Measurements from ENCODE around the gene CBY3. TPM values are rescaled to one million over a fixed set of nuclear protein-coding genes. Genes with fewer than 3 reads are reported as not detected.
A peak's percentile ranks its signal among the peaks of the same experiment; 100 is the strongest.

CBY3 gene
- total and polyA plus RNA-seq, 2 of the 13 experiments (the other 11 are each of a cell fraction or from before 2014, with no cell fraction given) = not detected

DNA sequence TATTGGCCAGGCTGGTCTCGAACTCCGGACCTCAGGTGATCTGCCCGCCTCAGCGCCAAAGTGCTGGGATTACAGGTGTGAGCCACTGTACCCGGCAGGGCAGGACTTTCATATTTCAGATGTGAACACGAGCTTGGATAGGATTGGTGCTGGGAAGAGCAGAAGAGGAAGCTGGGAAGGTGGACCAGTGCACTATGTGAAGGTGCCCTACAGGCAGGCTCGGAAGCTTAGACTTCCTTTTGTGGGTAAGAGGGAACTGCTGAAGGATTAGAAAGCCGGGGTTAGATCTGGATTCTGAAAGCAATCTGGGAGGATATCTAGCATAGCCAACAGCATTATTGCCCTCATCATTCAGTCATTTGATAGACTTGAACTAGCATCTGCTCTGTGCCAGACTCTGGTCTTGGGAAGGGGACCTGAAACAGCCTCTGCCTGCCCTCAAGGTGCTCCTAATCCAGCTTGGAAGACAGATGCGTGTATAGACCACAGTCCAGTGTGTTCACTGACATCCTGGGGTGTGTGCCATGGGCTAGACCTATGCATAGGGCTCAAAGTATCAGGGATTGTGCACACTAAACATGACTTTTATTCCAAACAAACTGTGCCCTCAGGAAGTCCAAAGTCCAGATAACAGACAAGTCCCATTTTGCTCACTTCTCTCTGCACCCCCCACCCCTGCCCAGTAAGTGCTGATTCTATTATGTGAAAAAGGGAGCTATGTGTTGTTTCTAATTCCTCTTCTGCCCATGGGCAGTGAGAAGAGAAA lies 637 bp downstream of the CBY3 start (continued):
- TF ChIP-seq ZNF280B (CRISPR knock-in tag; IDR thresholded peaks at IDR 0.05; ENCODE audit: borderline replicate concordance) (peak; percentile 27; the same call in 1 of the 2 replicates), NR2C2 (CRISPR knock-in tag; IDR thresholded peaks at IDR 0.05; ENCODE audit: borderline replicate concordance) (peak; percentile 21; the same call in 1 of the 2 replicates), AGO1 (IDR thresholded peaks at IDR 0.05; ENCODE audit: low read depth, low read length, poor library complexity, severe bottlenecking) (no peak), SRSF4 (IDR thresholded peaks at IDR 0.05; ENCODE audit: low read depth, low read length, poor library complexity, severe bottlenecking) (no peak), ARHGAP35 (CRISPR knock-in tag; IDR thresholded peaks at IDR 0.05; ENCODE audit: borderline replicate concordance) (no peak), FOXJ3 (CRISPR knock-in tag; IDR thresholded peaks at IDR 0.05; ENCODE audit: borderline replicate concordance) (peak; percentile 71; the same call in 1 of the 2 replicates), SP2 (CRISPR knock-in tag; IDR thresholded peaks at IDR 0.05) (no peak), HMG20B (CRISPR knock-in tag; conservative IDR thresholded peaks at IDR 0.05) (no peak), GATAD1 (CRISPR knock-in tag; IDR thresholded peaks at IDR 0.05) (no peak), BHLHE40 (IDR thresholded peaks at IDR 0.05; ENCODE audit: low read length) (no peak), ZNF329 (CRISPR knock-in tag; IDR thresholded peaks at IDR 0.05; ENCODE audit: low read depth) (peak; percentile 41; the same call in 1 of the 2 replicates), MXI1 (IDR thresholded peaks at IDR 0.05; ENCODE audit: borderline replicate concordance, low read depth, low read length) (peak; percentile 69; the same call in 1 of the 3 replicates), SYNCRIP (IDR thresholded peaks at IDR 0.05; ENCODE audit: insufficient read depth, low read depth, low read length) (no peak), ZFP82 (CRISPR knock-in tag; IDR thresholded peaks at IDR 0.05; ENCODE audit: borderline replicate concordance) (no peak), TARDBP (CRISPR knock-in tag; IDR thresholded peaks at IDR 0.05) (peak; percentile 94), AKAP8 (CRISPR knock-in tag; IDR thresholded peaks at IDR 0.05) (0 out of 2 replicates have a peak, but pooled peaks have one; percentile 50), GPBP1L1 (CRISPR knock-in tag; IDR thresholded peaks at IDR 0.05) (no peak), FOSL2 (CRISPR knock-in tag; IDR thresholded peaks at IDR 0.05) (peak; percentile 60), ZNF225 (CRISPR knock-in tag; IDR thresholded peaks at IDR 0.05) (no peak)
- TF ChIP-seq, protein P1, sequence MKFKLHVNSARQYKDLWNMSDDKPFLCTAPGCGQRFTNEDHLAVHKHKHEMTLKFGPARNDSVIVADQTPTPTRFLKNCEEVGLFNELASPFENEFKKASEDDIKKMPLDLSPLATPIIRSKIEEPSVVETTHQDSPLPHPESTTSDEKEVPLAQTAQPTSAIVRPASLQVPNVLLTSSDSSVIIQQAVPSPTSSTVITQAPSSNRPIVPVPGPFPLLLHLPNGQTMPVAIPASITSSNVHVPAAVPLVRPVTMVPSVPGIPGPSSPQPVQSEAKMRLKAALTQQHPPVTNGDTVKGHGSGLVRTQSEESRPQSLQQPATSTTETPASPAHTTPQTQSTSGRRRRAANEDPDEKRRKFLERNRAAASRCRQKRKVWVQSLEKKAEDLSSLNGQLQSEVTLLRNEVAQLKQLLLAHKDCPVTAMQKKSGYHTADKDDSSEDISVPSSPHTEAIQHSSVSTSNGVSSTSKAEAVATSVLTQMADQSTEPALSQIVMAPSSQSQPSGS (CRISPR knock-in tag; IDR thresholded peaks at IDR 0.05) = no peak; the same call in 1 of the 2 replicates
- TF ChIP-seq, protein P2, sequence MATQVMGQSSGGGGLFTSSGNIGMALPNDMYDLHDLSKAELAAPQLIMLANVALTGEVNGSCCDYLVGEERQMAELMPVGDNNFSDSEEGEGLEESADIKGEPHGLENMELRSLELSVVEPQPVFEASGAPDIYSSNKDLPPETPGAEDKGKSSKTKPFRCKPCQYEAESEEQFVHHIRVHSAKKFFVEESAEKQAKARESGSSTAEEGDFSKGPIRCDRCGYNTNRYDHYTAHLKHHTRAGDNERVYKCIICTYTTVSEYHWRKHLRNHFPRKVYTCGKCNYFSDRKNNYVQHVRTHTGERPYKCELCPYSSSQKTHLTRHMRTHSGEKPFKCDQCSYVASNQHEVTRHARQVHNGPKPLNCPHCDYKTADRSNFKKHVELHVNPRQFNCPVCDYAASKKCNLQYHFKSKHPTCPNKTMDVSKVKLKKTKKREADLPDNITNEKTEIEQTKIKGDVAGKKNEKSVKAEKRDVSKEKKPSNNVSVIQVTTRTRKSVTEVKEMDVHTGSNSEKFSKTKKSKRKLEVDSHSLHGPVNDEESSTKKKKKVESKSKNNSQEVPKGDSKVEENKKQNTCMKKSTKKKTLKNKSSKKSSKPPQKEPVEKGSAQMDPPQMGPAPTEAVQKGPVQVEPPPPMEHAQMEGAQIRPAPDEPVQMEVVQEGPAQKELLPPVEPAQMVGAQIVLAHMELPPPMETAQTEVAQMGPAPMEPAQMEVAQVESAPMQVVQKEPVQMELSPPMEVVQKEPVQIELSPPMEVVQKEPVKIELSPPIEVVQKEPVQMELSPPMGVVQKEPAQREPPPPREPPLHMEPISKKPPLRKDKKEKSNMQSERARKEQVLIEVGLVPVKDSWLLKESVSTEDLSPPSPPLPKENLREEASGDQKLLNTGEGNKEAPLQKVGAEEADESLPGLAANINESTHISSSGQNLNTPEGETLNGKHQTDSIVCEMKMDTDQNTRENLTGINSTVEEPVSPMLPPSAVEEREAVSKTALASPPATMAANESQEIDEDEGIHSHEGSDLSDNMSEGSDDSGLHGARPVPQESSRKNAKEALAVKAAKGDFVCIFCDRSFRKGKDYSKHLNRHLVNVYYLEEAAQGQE (IDR thresholded peaks at IDR 0.05; ENCODE audit: borderline replicate concordance in 1 of 2, low read depth in 1 of 2, low read length in 2 of 2) = 0 out of 4 replicates have a peak, but pooled peaks of 1 of the 2 experiments have one; percentile 47

All from HepG2 (cell line).